DMS53 treated with DMSO at 0.1 percent for 48 hours (cell line): Measurements from ENCODE around the gene ZFP28.

ENCODE experiments used
- DNase-seq: peaks from one replicate; lab custom pipeline; 2025; ENCODE audit not compliant: unreplicated experiment; lab: John Stamatoyannopoulos, UW

Gene ZFP28

GRCh38 chr19:56538761-56539263, at the start of gene ZFP28:
TSS of gene ZFP28 (plus strand) at chr19:56538948. CDS start at chr19:56539019, 71 bp downstream.
- DNase-seq, result peak; percentile 48

- DNase-seq, result no peak
These were observed 47.3 kb upstream of the ZFP28 start for GRCh38 chr19:56491399-56491798.

GRCh38 chr19:56504581-56504980, 34.2 kb upstream of the ZFP28 start:
- DNase-seq, result no peak

- DNase-seq, result peak; percentile 95
These were observed 31.1 kb upstream of the ZFP28 start, which contains the start of gene ZNF471 for GRCh38 chr19:56507446-56508289. TSS of gene ZNF471 (plus strand) at chr19:56507855. CDS start at chr19:56511572, 3,717 bp downstream.

- DNase-seq, result peak; percentile 1
These were observed 30.4 kb upstream of the ZFP28 start for GRCh38 chr19:56508290-56508778.

GRCh38 chr19:56525214-56525860, 13.4 kb upstream of the ZFP28 start:
- no peak for DNase-seq

GRCh38 chr19:56537442-56537841, 1.3 kb upstream of the ZFP28 start:
- DNase-seq, result no peak

GRCh38 chr19:56538254-56538760, 441 bp upstream of the ZFP28 start:
- peak; percentile 84 for DNase-seq

- no peak for DNase-seq
These were observed 5.0 kb downstream of the ZFP28 start for GRCh38 chr19:56543776-56544175.

GRCh38 chr19:56547535-56547934, 8.8 kb downstream of the ZFP28 start:
- no peak for DNase-seq

GRCh38 chr19:56554272-56554869, 15.6 kb downstream of the ZFP28 start:
- DNase-seq, result no peak

- no peak for DNase-seq
These were observed 24.0 kb downstream of the ZFP28 start for GRCh38 chr19:56562766-56563165.

- DNase-seq, result peak; percentile 35
These were observed 28.1 kb downstream of the ZFP28 start for GRCh38 chr19:56566904-56567273.

GRCh38 chr19:56567274-56568120, 28.7 kb downstream of the ZFP28 start, which contains the start of gene ZNF470:
TSS of gene ZNF470 (plus strand) at chr19:56567468. CDS start at chr19:56570312, 2,844 bp downstream.
- DNase-seq, result peak; percentile 85

- no peak for DNase-seq
These were observed 33.8 kb downstream of the ZFP28 start for GRCh38 chr19:56572589-56572988.

- no peak for DNase-seq
These were observed 35.2 kb downstream of the ZFP28 start for GRCh38 chr19:56573914-56574313.

GRCh38 chr19:56577719-56578602, 39.2 kb downstream of the ZFP28 start:
- DNase-seq, result no peak

GRCh38 chr19:56594446-56594782, 55.7 kb downstream of the ZFP28 start:
- DNase-seq, result no peak

- DNase-seq, result peak; percentile 62
These were observed 56.2 kb downstream of the ZFP28 start, which contains the start of gene ZNF71 for GRCh38 chr19:56594783-56595547. TSS of gene ZNF71 (plus strand) at chr19:56595302. CDS start at chr19:56601559, 6,257 bp downstream.
